HK-2 (cell line): ENCODE data around the gene BMP15.

ENCODE experiments used
- DNase-seq: peaks from one replicate; pipeline ENCODE4 v3.0.0-alpha.2; 2018; ENCODE audit not compliant: unreplicated experiment

BMP15 gene

DNA sequence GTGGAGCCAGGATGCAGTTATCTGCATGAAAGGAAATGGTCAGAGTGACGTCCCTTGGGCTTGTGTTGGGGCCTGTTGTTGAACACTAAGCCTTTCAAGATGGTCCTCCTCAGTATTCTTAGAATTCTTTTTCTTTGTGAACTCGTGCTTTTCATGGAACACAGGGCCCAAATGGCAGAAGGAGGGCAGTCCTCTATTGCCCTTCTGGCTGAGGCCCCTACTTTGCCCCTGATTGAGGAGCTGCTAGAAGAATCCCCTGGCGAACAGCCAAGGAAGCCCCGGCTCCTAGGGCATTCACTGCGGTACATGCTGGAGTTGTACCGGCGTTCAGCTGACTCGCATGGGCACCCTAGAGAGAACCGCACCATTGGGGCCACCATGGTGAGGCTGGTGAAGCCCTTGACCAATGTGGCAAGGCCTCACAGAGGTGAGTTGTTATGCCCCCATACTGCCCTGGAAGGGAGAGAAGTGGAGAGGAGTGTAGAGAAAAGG is at the start of gene BMP15:
Gene BMP15 (plus strand): TSS at position 51 of the 492 bp plus-strand sequence. CDS start 49 bp downstream, at position 100.
- no peak for DNase-seq

DNA sequence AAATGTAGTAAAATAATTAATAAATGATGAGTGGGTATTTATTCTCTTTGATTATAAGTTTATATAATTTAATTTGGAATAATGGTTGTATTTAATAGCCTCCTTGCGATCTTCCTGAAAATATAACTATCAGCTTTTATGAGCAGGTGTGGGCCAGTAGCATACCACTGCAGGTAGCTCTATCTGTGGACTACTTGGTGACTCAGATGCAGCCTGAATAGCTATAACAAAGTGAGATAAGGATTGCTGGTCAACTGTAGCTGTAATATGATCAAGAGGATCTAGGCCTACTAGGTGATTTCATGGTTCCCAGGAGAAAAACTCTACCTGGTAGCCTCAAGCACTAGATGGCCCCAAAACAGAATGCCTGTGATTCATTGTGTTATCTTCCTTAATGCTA is 47.1 kb upstream of the BMP15 start:
- DNase-seq: no peak

DNA sequence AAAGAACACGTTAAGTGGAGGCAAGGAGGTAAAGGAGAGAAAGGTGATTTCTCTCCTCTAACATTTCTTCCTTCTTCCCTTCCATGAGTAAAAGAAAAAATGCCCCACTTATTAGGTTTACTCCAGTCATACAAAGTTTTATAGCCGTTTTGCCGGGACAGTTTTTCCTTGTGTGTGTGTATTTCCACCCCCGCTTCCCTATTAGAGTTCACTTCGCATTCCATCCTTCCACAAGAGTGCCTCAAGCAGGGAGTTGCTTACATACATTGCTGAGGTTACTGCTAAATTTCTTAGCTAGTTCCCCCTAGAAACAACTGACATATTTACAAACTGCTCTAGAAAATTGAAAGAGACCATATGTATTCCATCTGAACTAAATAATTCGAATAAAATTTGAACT is 45.2 kb upstream of the BMP15 start:
- DNase-seq: no peak

DNA sequence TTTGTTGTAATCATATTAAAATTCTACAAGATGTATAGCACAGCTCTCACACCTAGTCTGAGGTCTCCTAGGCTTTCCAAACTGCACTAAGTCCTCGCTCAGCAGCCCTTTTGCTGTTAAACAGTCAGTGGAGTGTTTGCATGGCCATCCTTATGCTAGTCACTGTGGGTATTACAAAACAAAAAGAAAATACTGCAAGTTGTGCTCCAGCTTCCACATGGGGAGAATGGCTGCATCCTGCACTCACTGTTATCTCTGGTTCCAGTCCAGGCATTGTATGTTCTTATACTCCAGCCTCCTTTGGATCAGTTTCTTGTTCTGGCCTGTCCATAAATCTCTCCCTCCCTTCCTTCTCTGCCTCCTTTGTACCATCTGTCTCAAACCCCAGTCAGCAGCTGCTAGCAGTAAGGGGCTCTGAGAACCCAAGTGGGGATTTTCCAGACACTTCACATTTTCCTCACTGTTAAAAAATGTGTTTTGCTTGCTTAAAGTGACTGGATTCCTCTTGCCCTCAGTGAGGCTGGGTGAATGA is 38.5 kb upstream of the BMP15 start:
- no peak for DNase-seq

DNA sequence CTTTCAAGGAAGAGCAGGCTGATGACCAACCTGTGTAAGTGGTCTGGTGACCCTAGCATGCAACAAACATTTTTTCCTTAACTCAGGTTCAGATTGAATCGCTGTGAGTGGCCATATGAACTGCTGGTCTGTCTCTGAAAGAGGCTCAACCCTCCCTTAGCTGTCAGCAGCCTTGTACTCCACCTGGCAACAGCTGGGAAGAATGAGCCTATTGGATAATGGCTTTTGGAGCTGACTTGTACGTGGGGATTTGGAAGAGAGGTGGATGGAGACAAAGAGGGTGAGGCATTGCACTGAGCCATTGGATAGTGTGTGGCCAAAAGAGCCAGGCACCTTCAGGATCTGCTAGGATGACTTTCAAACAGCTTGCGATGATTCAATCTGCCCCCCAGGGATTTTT is 35.7 kb upstream of the BMP15 start:
- DNase-seq: no peak

DNA sequence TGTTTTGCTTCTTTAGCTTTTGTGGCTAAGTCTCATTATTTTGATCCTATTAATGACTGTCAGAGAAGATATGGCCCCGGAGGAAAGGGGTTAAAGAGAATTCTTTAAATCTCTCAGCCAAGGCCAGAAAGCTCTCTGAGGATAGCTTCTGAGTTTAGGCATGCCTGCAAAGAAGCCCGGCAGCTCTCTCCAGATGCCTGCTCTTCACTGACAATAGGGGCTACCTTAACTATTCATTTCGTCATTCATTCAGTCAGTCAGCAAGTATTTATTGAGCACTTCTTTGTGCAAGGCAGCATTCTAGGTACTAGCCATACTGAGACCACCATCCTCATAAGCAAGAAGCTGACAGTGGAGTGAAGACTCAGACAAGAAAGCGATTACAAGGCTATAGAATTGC is 34.0 kb upstream of the BMP15 start:
- DNase-seq: no peak

DNA sequence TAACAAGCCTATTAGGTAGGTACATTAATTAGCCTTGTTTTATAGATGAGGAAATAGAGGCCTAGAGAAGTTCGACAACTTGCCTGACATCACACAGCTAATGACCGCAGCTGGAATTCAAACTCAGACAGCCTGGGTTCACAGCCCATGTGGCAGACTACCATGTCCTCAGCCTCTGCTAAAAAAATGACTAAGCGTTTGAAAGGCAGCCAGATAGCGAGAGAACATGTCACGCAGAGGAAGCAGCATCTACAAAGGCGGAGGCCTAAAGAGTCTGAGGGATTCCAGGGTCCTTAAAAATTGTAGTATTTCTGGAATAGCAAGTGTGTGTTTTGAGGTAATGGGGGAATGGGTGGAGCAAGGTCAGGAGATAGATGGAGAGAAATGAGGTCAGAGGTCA is 33.2 kb upstream of the BMP15 start:
- no peak for DNase-seq

DNA sequence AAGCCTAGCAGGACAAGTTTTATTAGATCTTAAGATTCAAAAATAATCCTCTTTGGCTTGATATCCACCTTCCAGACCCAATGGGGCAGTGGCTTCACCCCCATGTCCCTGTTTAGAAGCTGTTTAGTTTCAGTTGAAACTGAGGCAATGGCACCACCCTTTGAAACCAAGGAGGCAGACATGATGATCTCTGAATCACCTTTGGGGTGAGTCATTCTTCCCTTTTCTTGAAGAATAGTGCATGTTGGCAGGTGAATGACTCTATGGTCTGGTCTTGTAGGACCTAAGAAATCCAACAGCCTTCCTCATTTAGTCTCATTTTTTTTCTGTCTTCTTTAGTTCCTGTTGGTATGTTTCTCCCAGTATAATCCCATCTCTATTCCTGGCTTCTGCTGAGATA is 29.5 kb upstream of the BMP15 start:
- no peak for DNase-seq

DNA sequence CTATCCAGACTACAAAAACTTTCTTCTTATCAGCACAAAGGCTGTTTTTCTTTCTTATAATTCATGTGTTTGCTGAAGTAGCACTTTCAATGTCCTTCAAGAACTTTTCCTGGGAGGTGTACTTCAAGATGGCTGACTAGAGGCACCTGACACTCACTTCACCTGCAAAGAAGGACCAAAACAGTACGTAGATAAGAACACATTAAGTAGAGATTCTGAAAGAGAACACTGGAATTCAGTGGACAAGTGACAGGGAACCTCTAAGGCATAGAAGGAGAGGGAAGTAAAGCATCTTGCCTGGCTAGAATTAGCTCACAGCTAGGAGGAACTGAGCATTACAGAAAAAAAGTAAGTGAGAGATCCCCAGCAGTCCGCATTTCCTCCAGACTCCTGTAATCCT is 21.7 kb upstream of the BMP15 start:
- no peak for DNase-seq

DNA sequence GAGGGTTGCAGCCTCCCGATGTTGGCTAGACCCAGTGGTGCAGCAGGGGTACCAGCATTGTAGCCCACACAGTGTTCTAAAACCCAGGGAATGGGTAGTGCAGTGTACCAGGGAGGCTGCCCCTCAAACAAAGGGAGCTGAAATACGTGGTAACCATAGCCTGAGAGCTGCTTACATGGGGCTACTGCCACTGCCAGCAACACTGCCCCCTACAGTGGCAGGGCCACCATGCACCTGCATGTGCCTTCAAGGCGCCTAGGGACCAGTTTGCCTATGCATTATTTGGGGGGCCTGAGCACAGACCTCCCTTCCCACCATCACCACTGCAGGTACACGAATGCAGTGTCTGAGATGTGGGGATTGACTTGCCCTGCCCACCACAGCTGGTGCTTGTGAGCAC is 21.0 kb upstream of the BMP15 start:
- DNase-seq: no peak

DNA sequence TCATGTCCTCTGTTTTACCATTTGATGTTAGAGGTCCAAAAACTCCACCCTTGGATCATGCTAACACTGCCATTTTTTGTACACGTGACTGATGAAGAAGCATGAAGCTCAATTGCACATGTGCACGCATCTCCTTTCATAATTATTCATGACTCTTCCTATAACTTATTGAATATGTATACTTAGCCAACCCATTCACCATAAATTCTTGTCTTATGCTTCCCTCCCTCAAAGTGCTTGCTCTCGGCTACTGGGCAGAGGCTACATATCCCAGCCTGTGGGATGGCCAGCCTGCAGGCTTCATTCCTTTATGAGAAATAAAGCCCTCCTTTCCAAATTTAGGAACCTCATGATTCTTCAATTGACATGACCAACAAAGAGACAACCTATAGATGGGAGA is 17.5 kb upstream of the BMP15 start:
- no peak for DNase-seq

DNA sequence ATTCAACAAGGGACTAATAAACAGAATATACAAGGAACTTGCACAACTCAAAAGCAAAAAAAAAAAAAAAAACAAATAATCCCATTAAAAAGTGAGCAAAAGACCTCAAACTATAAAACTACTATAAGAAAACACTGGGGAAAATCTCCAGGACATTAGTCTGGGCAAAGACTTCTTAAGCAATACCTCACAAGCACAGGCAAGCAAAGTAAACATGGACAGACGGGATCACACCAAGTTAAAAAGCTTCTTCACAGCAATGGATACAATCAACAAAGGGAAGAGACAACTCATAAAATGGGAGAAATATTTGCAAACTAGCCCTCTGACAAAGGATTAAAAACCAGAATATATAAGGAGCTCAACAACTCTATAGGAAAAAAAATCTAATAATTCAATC is 17.1 kb upstream of the BMP15 start:
- DNase-seq: no peak

DNA sequence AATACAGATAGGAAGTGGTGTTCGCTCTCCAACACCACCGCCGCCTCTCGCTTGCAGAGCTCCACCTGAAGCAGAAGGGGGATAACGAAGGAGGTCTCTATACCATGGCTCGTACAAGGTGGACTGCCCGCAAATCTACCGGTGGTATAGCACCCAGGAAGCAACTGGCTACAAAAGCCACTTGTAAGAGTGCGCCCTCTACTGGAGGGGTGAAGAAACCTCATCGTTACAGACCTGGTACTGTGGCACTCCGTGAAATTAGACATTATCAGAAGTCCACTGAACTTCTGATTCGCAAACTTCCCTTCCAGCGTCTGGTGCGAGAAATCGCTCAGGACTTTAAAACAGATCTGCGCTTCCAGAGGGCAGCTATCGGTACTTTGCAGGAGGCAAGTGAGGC is 5.2 kb upstream of the BMP15 start:
- DNase-seq: peak; percentile 13

DNA sequence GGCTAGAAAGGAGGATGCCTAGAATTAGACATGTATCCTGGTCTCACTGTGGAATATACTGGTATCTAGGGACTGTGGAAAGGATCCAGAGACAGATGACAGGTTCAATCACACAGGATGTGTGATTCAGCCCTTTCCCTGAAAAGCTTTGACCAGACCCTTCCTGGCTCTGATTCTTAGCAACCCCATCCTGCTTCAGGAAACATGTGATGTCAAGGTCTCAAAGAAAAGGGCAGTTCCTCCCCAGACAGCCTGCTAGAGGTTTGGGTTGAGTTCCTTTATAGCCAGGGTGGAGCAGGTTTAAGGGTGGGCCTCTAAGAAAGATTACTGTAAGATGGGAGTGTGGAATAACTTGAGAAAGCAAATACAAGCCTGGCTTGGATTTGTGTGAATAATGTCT is 3.0 kb downstream of the BMP15 start:
- DNase-seq: no peak

DNA sequence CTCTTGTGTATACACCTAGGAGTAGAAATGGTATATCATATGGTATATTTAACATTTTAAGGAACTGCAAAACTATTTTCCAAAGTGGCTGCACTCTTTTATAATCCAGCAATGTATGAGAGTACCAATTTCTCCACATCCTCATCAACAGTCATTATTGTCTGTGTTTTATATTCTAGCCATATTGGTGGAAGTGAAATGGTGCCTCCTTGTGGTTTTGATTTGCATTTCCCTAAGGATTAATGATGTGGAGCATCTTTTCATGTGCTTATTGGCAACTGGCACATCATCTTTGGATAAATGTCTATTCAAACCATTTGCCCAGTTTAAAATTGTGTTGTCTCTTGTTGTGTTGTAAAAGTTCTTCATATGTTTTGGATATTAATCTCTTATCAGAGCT is 9.6 kb downstream of the BMP15 start:
- no peak for DNase-seq

DNA sequence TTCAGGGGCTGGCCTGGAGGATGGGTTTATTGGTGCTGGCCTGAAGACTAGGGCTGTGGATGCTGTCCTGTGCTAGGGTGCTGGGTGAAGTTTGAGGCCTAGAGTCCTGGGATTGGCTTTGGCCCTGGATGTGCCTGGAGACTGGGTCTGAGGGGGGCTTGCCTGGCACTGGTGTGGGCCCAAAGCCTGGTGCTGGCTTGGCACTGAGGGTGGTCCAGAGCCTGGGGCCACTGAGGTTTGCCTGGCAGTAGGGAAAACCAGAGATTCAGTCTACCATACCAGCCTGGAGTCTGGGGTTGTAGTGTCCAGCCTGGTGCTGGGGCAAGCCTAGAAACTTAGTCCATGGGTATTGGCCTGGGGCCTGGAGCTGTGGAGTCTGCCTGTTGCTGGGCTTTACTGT is 16.6 kb downstream of the BMP15 start:
- no peak for DNase-seq

DNA sequence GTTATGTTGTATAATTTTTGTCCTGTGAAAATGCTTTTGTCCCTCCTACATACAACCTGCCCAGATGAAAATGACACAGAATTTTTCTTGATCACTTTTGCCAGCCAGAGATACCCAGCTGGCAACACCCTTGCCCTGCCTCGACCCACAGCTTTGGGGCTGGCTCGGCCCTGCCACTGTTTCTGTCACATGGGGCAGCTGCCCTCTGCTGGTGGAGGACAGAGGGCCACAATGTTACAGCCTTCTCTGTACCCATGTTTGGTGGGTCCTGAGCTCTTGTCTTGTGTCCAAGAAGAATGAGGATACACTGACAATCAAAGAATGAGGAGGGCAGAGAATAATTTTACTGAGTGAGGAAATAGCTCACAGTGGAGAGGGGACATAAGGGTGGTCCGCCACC is 31.1 kb downstream of the BMP15 start:
- no peak for DNase-seq

DNA sequence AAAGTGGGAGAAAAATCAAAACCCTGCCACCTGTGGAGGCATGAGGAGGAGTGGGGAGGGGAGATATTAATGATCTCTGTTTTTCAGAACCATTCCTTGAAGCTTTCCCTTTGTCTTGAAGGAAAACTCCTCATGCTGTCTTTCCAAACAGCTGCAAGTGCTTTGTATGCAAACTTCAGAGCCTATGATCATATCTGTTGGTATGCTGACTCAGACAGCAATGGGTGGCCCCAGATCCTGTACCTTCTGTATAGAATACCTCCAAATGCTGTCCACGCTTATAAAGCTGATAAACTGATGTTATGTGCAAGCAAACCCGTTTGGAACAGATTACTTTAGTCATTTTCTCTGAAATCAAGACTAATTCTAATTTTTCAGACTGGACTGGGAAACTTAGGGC is 31.9 kb downstream of the BMP15 start:
- DNase-seq: no peak

DNA sequence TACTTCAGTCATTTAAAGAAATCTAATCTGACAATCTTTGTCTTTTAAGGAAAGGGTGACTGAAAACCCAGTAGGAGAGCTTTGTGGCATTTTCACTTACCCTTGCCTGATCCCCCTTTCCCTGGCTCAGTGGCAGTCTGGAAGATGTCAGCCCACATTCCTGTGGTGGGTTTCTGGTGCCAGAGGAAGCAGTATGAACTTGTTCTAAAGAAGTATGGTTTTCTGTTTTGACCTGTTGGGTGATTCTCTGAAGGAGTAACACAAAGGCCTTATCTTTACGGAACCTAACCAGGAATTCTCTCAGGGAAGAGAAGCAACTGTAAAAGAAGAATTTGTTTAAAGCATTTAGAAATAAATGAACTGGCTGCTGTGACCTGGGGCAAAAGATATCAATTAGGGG is 41.9 kb downstream of the BMP15 start:
- no peak for DNase-seq

DNA sequence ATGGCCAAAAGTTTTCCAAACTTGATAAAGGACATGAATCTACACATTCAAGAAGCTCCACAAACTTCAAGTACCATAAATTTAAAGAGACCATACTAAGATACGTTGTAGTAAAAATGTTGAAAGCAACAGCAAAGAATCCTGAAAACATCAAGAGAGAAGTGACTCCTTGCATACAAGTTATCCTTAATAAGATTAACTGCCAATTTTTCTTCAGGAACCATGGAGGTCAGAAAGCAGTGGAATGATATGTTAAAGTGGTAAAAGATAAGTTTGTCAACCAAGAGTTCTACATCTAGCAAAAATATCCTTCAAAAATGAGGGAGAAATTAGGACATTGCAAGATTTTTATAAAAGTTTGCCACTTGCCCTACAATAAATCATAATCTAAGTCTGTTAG is 43.3 kb downstream of the BMP15 start:
- no peak for DNase-seq

DNA sequence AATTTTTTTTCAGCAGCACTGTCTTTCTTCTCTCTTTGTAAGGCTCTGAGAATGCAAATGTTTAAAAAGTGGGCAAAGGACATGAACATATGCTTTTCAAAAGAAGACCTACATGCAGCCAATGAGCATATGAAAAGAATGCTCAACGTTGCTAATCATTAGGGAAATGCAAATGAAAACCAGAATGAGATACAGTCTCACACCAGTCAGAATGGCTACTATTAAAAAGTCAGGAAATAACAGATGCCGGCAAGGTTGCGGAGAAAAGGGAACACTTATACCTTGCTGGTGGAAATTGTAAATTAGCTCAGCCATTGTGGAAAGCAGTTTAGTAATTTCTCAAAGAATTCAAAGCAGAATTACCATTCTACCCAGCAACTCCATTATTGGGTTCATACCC is 51.6 kb downstream of the BMP15 start:
- DNase-seq: no peak

DNA sequence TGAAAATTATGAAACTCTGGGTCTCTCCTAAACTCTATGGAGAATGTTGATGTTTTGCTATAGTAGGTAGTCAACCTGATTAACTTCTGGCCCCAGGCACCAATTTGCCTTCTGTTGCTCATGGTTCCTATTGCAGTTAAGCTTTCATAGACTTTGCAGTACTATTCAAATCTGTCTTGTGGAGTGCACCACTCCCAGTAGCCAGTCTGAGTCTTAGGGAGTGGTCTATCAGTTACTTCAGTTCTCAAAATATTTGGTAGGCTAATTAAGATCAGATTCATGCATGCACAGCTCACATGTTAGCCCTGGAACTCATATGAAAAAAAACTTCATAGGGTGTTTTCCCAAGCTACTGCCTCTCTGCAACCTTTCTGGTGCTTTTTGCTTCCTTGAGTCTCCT is 53.3 kb downstream of the BMP15 start:
- no peak for DNase-seq
